Measurements from ENCODE around the gene KCNQ5. TPM values are rescaled to one million over a fixed set of nuclear protein-coding genes. Genes with fewer than 3 reads are reported as not detected.

KCNQ5 gene
- total and polyA plus RNA-seq, 2 donors (not counting 1 experiment from before 2014, with no cell fraction given), result 0.74 to 4.6 TPM

GRCh38 chr6:72588155-72588554 is 33.7 kb upstream of the KCNQ5 start:
- no peaks in the 10 kb centered on the region for H3K36me3 ChIP-seq (ENCODE audit: control insufficient read depth, insufficient read depth, low read length)
- H3K9me3 ChIP-seq (ENCODE audit: control insufficient read depth, insufficient read depth, low read depth, low read length), result no peaks in the 10 kb centered on the region
- H3K79me2 ChIP-seq (ENCODE audit: control insufficient read depth, insufficient read depth, low read length), result no peaks in the 10 kb centered on the region
- H3K4me3 ChIP-seq (replicated peaks in 1 of 4; ENCODE audit: control extremely low read depth in 1 of 4, insufficient read depth in 1 of 4, low read depth in 3 of 4, low read length in 4 of 4), result no peak overlapping the region
- H3K4me2 ChIP-seq (ENCODE audit: extremely low read depth, insufficient read depth, low read length), result no peak overlapping the region
- H3K27ac ChIP-seq (ENCODE audit: insufficient read depth, low read length), result no peak overlapping the region
- no peak overlapping the region for H3K9ac ChIP-seq (ENCODE audit: insufficient read depth, low read length)
- H3K4me1 ChIP-seq (ENCODE audit: control insufficient read depth, extremely low read depth, insufficient read depth, low read length), result no peaks in the 10 kb centered on the region
- no peaks in the 10 kb centered on the region for H3K27me3 ChIP-seq (ENCODE audit: control insufficient read depth, insufficient read depth, low read length)
- TF ChIP-seq EZH2 (IDR thresholded peaks at IDR 0.05; ENCODE audit: low read length, missing control alignments), result no peak
- DNase-seq (ENCODE audit: low read depth in 2 of 2), result no peak
- H4K20me1 ChIP-seq (ENCODE audit: control insufficient read depth, extremely low read depth, insufficient read depth, low read length), result no peaks in the 10 kb centered on the region
- peak overlapping the region; percentile 19 for H2AFZ ChIP-seq (ENCODE audit: low read length)

GRCh38 chr6:72589096-72589495 is 32.8 kb upstream of the KCNQ5 start:
- DNase-seq (ENCODE audit: low read depth in 2 of 2), result peak; percentile 35 to 62
- no peaks in the 10 kb centered on the region for H4K20me1 ChIP-seq (ENCODE audit: control insufficient read depth, extremely low read depth, insufficient read depth, low read length)
- no peaks in the 10 kb centered on the region for H3K79me2 ChIP-seq (ENCODE audit: control insufficient read depth, insufficient read depth, low read length)
- no peaks in the 10 kb centered on the region for H3K4me1 ChIP-seq (ENCODE audit: control insufficient read depth, extremely low read depth, insufficient read depth, low read length)
- H3K27me3 ChIP-seq (ENCODE audit: control insufficient read depth, insufficient read depth, low read length), result no peaks in the 10 kb centered on the region
- H3K36me3 ChIP-seq (ENCODE audit: control insufficient read depth, insufficient read depth, low read length), result no peaks in the 10 kb centered on the region
- H3K4me2 ChIP-seq (ENCODE audit: extremely low read depth, insufficient read depth, low read length), result no peak overlapping the region
- no peaks in the 10 kb centered on the region for H3K9me3 ChIP-seq (ENCODE audit: control insufficient read depth, insufficient read depth, low read depth, low read length)
- TF ChIP-seq EZH2 (IDR thresholded peaks at IDR 0.05; ENCODE audit: low read length, missing control alignments), result no peak
- TF ChIP-seq CTCF (conservative IDR thresholded peaks at IDR 0.05 in 1 of 2, IDR thresholded peaks at IDR 0.05 in 1 of 2; ENCODE audit: low read depth in 1 of 2, low read length in 2 of 2), result no peak
- no peak overlapping the region for H3K27ac ChIP-seq (ENCODE audit: insufficient read depth, low read length)
- H3K4me3 ChIP-seq (replicated peaks in 1 of 4; ENCODE audit: control extremely low read depth in 1 of 4, insufficient read depth in 1 of 4, low read depth in 3 of 4, low read length in 4 of 4), result no peak overlapping the region
- H2AFZ ChIP-seq (ENCODE audit: low read length), result peak overlapping the region; percentile 14
- no peak overlapping the region for H3K9ac ChIP-seq (ENCODE audit: insufficient read depth, low read length)

- no peak for TF ChIP-seq EZH2 (IDR thresholded peaks at IDR 0.05; ENCODE audit: low read length, missing control alignments)
- no peak for TF ChIP-seq CTCF (conservative IDR thresholded peaks at IDR 0.05 in 1 of 2, IDR thresholded peaks at IDR 0.05 in 1 of 2; ENCODE audit: low read depth in 1 of 2, low read length in 2 of 2)
- Histone ChIP-seq H3K36me3 (ENCODE audit: control insufficient read depth, insufficient read depth, low read length) (no peaks in the 10 kb centered on the region), H3K4me2 (ENCODE audit: extremely low read depth, insufficient read depth, low read length) (no peak overlapping the region), H3K27me3 (ENCODE audit: control insufficient read depth, insufficient read depth, low read length) (no peaks in the 10 kb centered on the region), H3K9ac (ENCODE audit: insufficient read depth, low read length) (no peak overlapping the region), H3K27ac (ENCODE audit: insufficient read depth, low read length) (no peak overlapping the region), H3K4me1 (ENCODE audit: control insufficient read depth, extremely low read depth, insufficient read depth, low read length) (no peaks in the 10 kb centered on the region), H4K20me1 (ENCODE audit: control insufficient read depth, extremely low read depth, insufficient read depth, low read length) (no peaks in the 10 kb centered on the region), H3K9me3 (ENCODE audit: control insufficient read depth, insufficient read depth, low read depth, low read length) (no peaks in the 10 kb centered on the region), H3K4me3 (replicated peaks in 1 of 4; ENCODE audit: control extremely low read depth in 1 of 4, insufficient read depth in 1 of 4, low read depth in 3 of 4, low read length in 4 of 4) (no peak overlapping the region), H3K79me2 (ENCODE audit: control insufficient read depth, insufficient read depth, low read length) (no peaks in the 10 kb centered on the region), H2AFZ (ENCODE audit: low read length) (no peak overlapping the region)
- DNase-seq (ENCODE audit: low read depth in 2 of 2), result no peak
Measured at GRCh38 chr6:72595812-72596211, 26.1 kb upstream of the KCNQ5 start.
